ENCODE data around the gene SLCO2A1.

The SLCO2A1 gene

GRCh38 chr3:133931084-133931483 lies 98.6 kb downstream of the SLCO2A1 start:
- no peak for DNase-seq

- DNase-seq: peak; percentile 77
These were observed 99.3 kb downstream of the SLCO2A1 start for GRCh38 chr3:133930341-133930933.

- no peak for DNase-seq
These were observed 100.7 kb downstream of the SLCO2A1 start for GRCh38 chr3:133928903-133929607.

GRCh38 chr3:133928136-133928893 lies 101.4 kb downstream of the SLCO2A1 start:
- DNase-seq: no peak

GRCh38 chr3:133927540-133928066 lies 102.1 kb downstream of the SLCO2A1 start:
- peak; percentile 55 for DNase-seq

- peak; percentile 41 for DNase-seq
These were observed 102.8 kb downstream of the SLCO2A1 start for GRCh38 chr3:133926736-133927539.

- no peak for DNase-seq
These were observed 103.6 kb downstream of the SLCO2A1 start for GRCh38 chr3:133925960-133926735.

GRCh38 chr3:133924041-133924440 lies 105.7 kb downstream of the SLCO2A1 start:
- DNase-seq: peak; percentile 63

- DNase-seq: no peak
These were observed 108.1 kb downstream of the SLCO2A1 start for GRCh38 chr3:133921592-133921991.

GRCh38 chr3:133917144-133917543 lies 112.6 kb downstream of the SLCO2A1 start:
- no peak for DNase-seq

GRCh38 chr3:133915685-133916658 lies 113.8 kb downstream of the SLCO2A1 start:
- DNase-seq: peak; percentile 40

GRCh38 chr3:133914839-133915600 lies 114.7 kb downstream of the SLCO2A1 start:
- no peak for DNase-seq

- DNase-seq: no peak
These were observed 119.3 kb downstream of the SLCO2A1 start for GRCh38 chr3:133910422-133910821.

- DNase-seq: no peak
These were observed 124.3 kb downstream of the SLCO2A1 start for GRCh38 chr3:133905376-133905775.

- no peak for DNase-seq
These were observed 127.9 kb downstream of the SLCO2A1 start for GRCh38 chr3:133901847-133902246.

GRCh38 chr3:133901083-133901482 lies 128.6 kb downstream of the SLCO2A1 start:
- no peak for DNase-seq

GRCh38 chr3:133899311-133899710 lies 130.4 kb downstream of the SLCO2A1 start:
- DNase-seq: no peak

GRCh38 chr3:133897547-133897946 lies 132.2 kb downstream of the SLCO2A1 start:
- no peak for DNase-seq

GRCh38 chr3:133896002-133896761 lies 133.5 kb downstream of the SLCO2A1 start:
- DNase-seq: no peak
